Measurements from ENCODE around the gene HBP1.

GRCh38 chr7:107228291-107228690 is 59.5 kb downstream of the HBP1 start:
- no peak for TF ChIP-seq POLR2AphosphoS5 (IDR thresholded peaks at IDR 0.05)
- TF ChIP-seq, protein P1, sequence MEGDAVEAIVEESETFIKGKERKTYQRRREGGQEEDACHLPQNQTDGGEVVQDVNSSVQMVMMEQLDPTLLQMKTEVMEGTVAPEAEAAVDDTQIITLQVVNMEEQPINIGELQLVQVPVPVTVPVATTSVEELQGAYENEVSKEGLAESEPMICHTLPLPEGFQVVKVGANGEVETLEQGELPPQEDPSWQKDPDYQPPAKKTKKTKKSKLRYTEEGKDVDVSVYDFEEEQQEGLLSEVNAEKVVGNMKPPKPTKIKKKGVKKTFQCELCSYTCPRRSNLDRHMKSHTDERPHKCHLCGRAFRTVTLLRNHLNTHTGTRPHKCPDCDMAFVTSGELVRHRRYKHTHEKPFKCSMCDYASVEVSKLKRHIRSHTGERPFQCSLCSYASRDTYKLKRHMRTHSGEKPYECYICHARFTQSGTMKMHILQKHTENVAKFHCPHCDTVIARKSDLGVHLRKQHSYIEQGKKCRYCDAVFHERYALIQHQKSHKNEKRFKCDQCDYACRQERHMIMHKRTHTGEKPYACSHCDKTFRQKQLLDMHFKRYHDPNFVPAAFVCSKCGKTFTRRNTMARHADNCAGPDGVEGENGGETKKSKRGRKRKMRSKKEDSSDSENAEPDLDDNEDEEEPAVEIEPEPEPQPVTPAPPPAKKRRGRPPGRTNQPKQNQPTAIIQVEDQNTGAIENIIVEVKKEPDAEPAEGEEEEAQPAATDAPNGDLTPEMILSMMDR (IDR thresholded peaks at IDR 0.05) = no peak
- TF ChIP-seq POLR2A (IDR thresholded peaks at IDR 0.05) = no peak
- no peak for TF ChIP-seq EP300 (IDR thresholded peaks at IDR 0.05; ENCODE audit: low read depth)
